HepG2 (cell line): ENCODE results near the gene TPD52L2. TPM values are rescaled to one million over a fixed set of nuclear protein-coding genes. Genes with fewer than 3 reads are reported as not detected.

Source experiments
- AGO2 ChIP-seq: fragments of 200-400 bp; formaldehyde crosslinking; optimal IDR thresholded peaks from 2 replicates; pipeline ENCODE3; 2017; ENCODE audit warnings: mild to moderate bottlenecking, low read depth, low read length, moderate library complexity
- CC2D1A ChIP-seq: sonication (generic); formaldehyde crosslinking; IDR thresholded peaks from 2 replicates; pipeline ENCODE4 v1.8.1; 2023; ENCODE audit warnings: mild to moderate bottlenecking, missing genetic modification reagents
- CERS6 ChIP-seq: sonication (generic); formaldehyde crosslinking; IDR thresholded peaks from 2 replicates; pipeline ENCODE4 v1.5.0; 2020; ENCODE audit warnings: missing genetic modification reagents
- HMGA1 ChIP-seq: sonication (generic); formaldehyde crosslinking; conservative IDR thresholded peaks from 2 replicates; pipeline ENCODE4 v1.4.0; 2020; ENCODE audit warnings: missing genetic modification reagents
- PAXIP1 ChIP-seq: sonication (generic); formaldehyde crosslinking; conservative IDR thresholded peaks from 2 replicates; pipeline ENCODE4 v1.4.0; 2020; ENCODE audit warnings: mild to moderate bottlenecking, missing genetic modification reagents, moderate library complexity
- POLR2G ChIP-seq: fragments of 200-400 bp; formaldehyde crosslinking; IDR thresholded peaks from 2 replicates; pipeline ENCODE4 v1.6.1; 2018; ENCODE audit warnings: mild to moderate bottlenecking, low read depth, low read length, moderate library complexity
- RXRA ChIP-seq: sonication (generic); formaldehyde crosslinking; IDR thresholded peaks from 2 replicates; pipeline ENCODE4 v1.5.1; 2020; ENCODE audit warnings: missing genetic modification reagents
- SAFB2 ChIP-seq: sonication (generic); formaldehyde crosslinking; IDR thresholded peaks from 2 replicates; pipeline ENCODE4 v1.5.1; 2020; ENCODE audit warnings: missing genetic modification reagents, low read depth, mild to moderate bottlenecking, borderline replicate concordance
- SMAD1 ChIP-seq: sonication (generic); formaldehyde crosslinking; IDR thresholded peaks from 2 replicates; pipeline ENCODE4 v1.4.0; 2020; ENCODE audit warnings: missing genetic modification reagents, low read depth, mild to moderate bottlenecking, borderline replicate concordance
- SMAD9 ChIP-seq: sonication (generic); formaldehyde crosslinking; IDR thresholded peaks from 2 replicates; pipeline ENCODE4 v1.5.1; 2020; ENCODE audit warnings: mild to moderate bottlenecking, missing genetic modification reagents
- SRSF4 ChIP-seq: fragments of 200-400 bp; formaldehyde crosslinking; IDR thresholded peaks from one replicate; pipeline ENCODE4 v1.6.1; 2018; ENCODE audit warnings: mild to moderate bottlenecking, low read depth, low read length, moderate library complexity; ENCODE audit not compliant: poor library complexity, severe bottlenecking
- TGIF2 ChIP-seq: IDR thresholded peaks from 2 replicates; pipeline ENCODE4 v1.6.1; 2016; ENCODE audit warnings: control low read depth, missing compliant biosample characterization
- ZHX1 ChIP-seq: sonication (generic); formaldehyde crosslinking; IDR thresholded peaks from 2 replicates; pipeline ENCODE4 v1.8.1; 2022; ENCODE audit warnings: low read depth, mild to moderate bottlenecking, missing genetic modification reagents
- ZNF124 ChIP-seq: sonication (generic); formaldehyde crosslinking; IDR thresholded peaks from 2 replicates; pipeline ENCODE4 v1.4.0; 2020; ENCODE audit warnings: missing genetic modification reagents
- ZNF232 ChIP-seq: sonication (generic); formaldehyde crosslinking; IDR thresholded peaks from 2 replicates; pipeline ENCODE4 v1.4.0; 2020; ENCODE audit warnings: missing genetic modification reagents, borderline replicate concordance
- ZNF253 ChIP-seq: sonication (generic); formaldehyde crosslinking; IDR thresholded peaks from 2 replicates; pipeline ENCODE4 v1.8.0; 2022; ENCODE audit warnings: mild to moderate bottlenecking, missing genetic modification reagents, borderline replicate concordance
- ZNF263 ChIP-seq: sonication (generic); formaldehyde crosslinking; IDR thresholded peaks from 2 replicates; pipeline ENCODE4 v1.4.0; 2020; ENCODE audit warnings: missing genetic modification reagents
- ZNF367 ChIP-seq: sonication (generic); formaldehyde crosslinking; IDR thresholded peaks from 2 replicates; pipeline ENCODE4 v1.4.0; 2020; ENCODE audit warnings: missing genetic modification reagents, borderline replicate concordance
- ZNF577 ChIP-seq: sonication (generic); formaldehyde crosslinking; IDR thresholded peaks from 2 replicates; pipeline ENCODE4 v1.4.0; 2020; ENCODE audit warnings: mild to moderate bottlenecking, low read depth, missing genetic modification reagents, borderline replicate concordance
- ZNF597 ChIP-seq: sonication (generic); formaldehyde crosslinking; IDR thresholded peaks from 2 replicates; pipeline ENCODE4 v1.5.0; 2020; ENCODE audit warnings: missing genetic modification reagents
- ZNF883 ChIP-seq: sonication (generic); formaldehyde crosslinking; IDR thresholded peaks from 2 replicates; pipeline ENCODE4 v1.5.1; 2020; ENCODE audit warnings: mild to moderate bottlenecking, missing genetic modification reagents; ENCODE audit errors: not compliant biosample characterization
- polyA plus RNA-seq, 8 experiments: library from polyadenylated mRNA; depleted of rRNA in 3 of 8; stranded (reverse) in 7 of 8; unstranded in 1 of 8; fragments of >200 nt; fragmentation: Illumina TruSeq in 4 of 8; extraction: Trizol in 4 of 8; gene quantifications; 2 replicates each; pipeline versions ENCODE4 v1.2.1 to v1.2.3, GENCODE V29; 2011 to 2016; ENCODE audit warnings: low read depth in 4 of 8, missing spikeins in 1 of 8, mixed read lengths in 1 of 8; ENCODE audit not compliant: insufficient read depth in 1 of 8
- total RNA-seq, 5 experiments: library from RNA; depleted of rRNA; stranded (reverse); fragments of >200 nt; fragmentation: Illumina TruSeq; extraction: Trizol; gene quantifications; 2 replicates each; pipeline ENCODE4 v1.2.3, GENCODE V29; 2016; ENCODE audit warnings: low read depth in 1 of 5

Gene TPD52L2
- total and polyA plus RNA-seq, 2 of the 13 experiments (the other 11 are each of a cell fraction or from before 2014, with no cell fraction given) = 156 to 184 TPM

- no peak for TF ChIP-seq ZNF597
- no peak for TF ChIP-seq SMAD9 (CRISPR knock-in tag)
- TF ChIP-seq SMAD1 = peak; percentile 93; the same call in 1 of the 2 replicates
- peak; percentile 61; the same call in 1 of the 2 replicates for TF ChIP-seq TGIF2 (CRISPR knock-in tag)
- TF ChIP-seq ZNF577 (CRISPR knock-in tag) = no peak
- no peak for TF ChIP-seq POLR2G
- TF ChIP-seq ZNF253 (CRISPR knock-in tag) = no peak
- no peak for TF ChIP-seq ZNF232 (CRISPR knock-in tag)
- no peak for TF ChIP-seq HMGA1 (CRISPR knock-in tag)
- TF ChIP-seq ZHX1 (CRISPR knock-in tag) = no peak
- peak; percentile 62 for TF ChIP-seq ZNF263 (CRISPR knock-in tag)
- no peak for TF ChIP-seq CERS6 (CRISPR knock-in tag)
- no peak for TF ChIP-seq CC2D1A (CRISPR knock-in tag)
- peak; percentile 22 for TF ChIP-seq RXRA (CRISPR knock-in tag)
- TF ChIP-seq ZNF367 = no peak
- peak; percentile 97 for TF ChIP-seq ZNF883 (CRISPR knock-in tag)
- TF ChIP-seq AGO2 = peak; percentile 55
- TF ChIP-seq SAFB2 = 0 out of 2 replicates have a peak, but pooled peaks have one; percentile 35
- TF ChIP-seq PAXIP1 = peak; percentile 49; the same call in 1 of the 2 replicates
- no peak for TF ChIP-seq SRSF4
- TF ChIP-seq ZNF124 = no peak
These were observed 32.9 kb upstream of the TPD52L2 start (continued) for GRCh38 chr20:63831993-63832686.
